HCT116 (cell line): ENCODE measurements around the gene MYL5. TPM values are rescaled to one million over a fixed set of nuclear protein-coding genes. Genes with fewer than 3 reads are reported as not detected.

Source experiments
- ATAC-seq: fragments of 200-7000 bp; cut with Tn5 transposase; 2 replicates; pipeline ENCODE4 v1.9.1; 2020; ENCODE audit warnings: mild to moderate bottlenecking, moderate library complexity
- BruUV-seq: library from RNA; stranded (reverse); fragments of 400-500 nt; replicated peaks from 2 replicates; lab custom pipeline; 2021; lab: Mats Ljungman, UMichigan
- CTCF ChIA-PET: fragments of 300-600 bp; sonication (Branson Sonifier 250); formaldehyde crosslinking; loops from one replicate; lab custom pipeline; 2021; ENCODE audit warnings: antibody characterized with exemption; lab: Charles Lee
- POLR2A ChIA-PET: fragments of 300-600, 350-600 bp; sonication (Branson Sonifier 250); formaldehyde crosslinking; loops from one replicate; lab custom pipeline; 2021; ENCODE audit warnings: antibody characterized with exemption; lab: Charles Lee
- RAD21 ChIA-PET, 2 experiments: fragments of 300-600 bp; sonication (Branson Sonifier 250); formaldehyde crosslinking; loops; one replicate each; lab custom pipeline; 2023; ENCODE audit warnings: low total read pairs in 2 of 2; ENCODE audit not compliant: uncharacterized antibody in 2 of 2, unreplicated experiment in 2 of 2, low non-redundant PET in 1 of 2; lab: Charles Lee
- DNase-seq: peaks from one replicate; pipeline ENCODE4 v3.0.0-alpha.2; 2010; ENCODE audit warnings: low read depth, low spot score
- H2AFZ ChIP-seq: fragments of 200-600 bp; shearing (Covaris generic), sonication (generic); 2 replicates; pipeline ENCODE4 v1.6.1; 2017; ENCODE audit warnings: low read depth, mixed run types, mixed read lengths, antibody characterized with exemption, low read length; ENCODE audit not compliant: poor library complexity, severe bottlenecking
- H3K27ac ChIP-seq: 2 replicates; pipeline ENCODE4 v1.5.1; 2012; ENCODE audit warnings: low read depth, low read length
- H3K27me3 ChIP-seq: fragments of 200-600 bp; sonication (generic); 2 replicates; pipeline ENCODE4 v1.6.1; 2016; ENCODE audit warnings: mixed run types, low read length, mixed read lengths; ENCODE audit not compliant: insufficient read depth
- H3K36me3 ChIP-seq, 2 experiments: fragments of 200-500 bp in 1 of 2; fragments of 200-600 bp in 1 of 2; sonication (Bioruptor generic) in 1 of 2; sonication (generic) in 1 of 2; 2 replicates each; pipeline versions ENCODE4 v1.5.1 to v1.6.1; 2014 to 2016; ENCODE audit warnings: low read length in 2 of 2, inconsistent platforms in 1 of 2, mixed read lengths in 1 of 2, mixed run types in 1 of 2; ENCODE audit not compliant: insufficient read depth in 2 of 2, control insufficient read depth in 1 of 2
- H3K4me1 ChIP-seq, 2 experiments: fragments of 200-600 bp in 1 of 2; sonication (generic) in 1 of 2; 2 replicates each; pipeline versions ENCODE4 v1.5.1 to v1.6.1; 2012 to 2017; ENCODE audit warnings: low read length in 2 of 2, inconsistent platforms in 1 of 2, mild to moderate bottlenecking in 1 of 2, mixed read lengths in 1 of 2, mixed run types in 1 of 2, moderate library complexity in 1 of 2; ENCODE audit not compliant: insufficient read depth in 2 of 2, control insufficient read depth in 1 of 2
- H3K4me2 ChIP-seq: fragments of 200-600 bp; sonication (generic); 2 replicates; pipeline ENCODE4 v1.6.1; 2017; ENCODE audit warnings: mixed run types, low read length, mixed read lengths
- H3K4me3 ChIP-seq, 2 experiments: fragments of 200-600 bp in 1 of 2; sonication (generic) in 1 of 2; replicated peaks in 1 of 2; 2 replicates each; pipeline ENCODE4 v1.5.1; 2011 to 2016; ENCODE audit warnings: low read length in 2 of 2, control low read depth in 1 of 2, low read depth in 1 of 2, mild to moderate bottlenecking in 1 of 2, mixed read lengths in 1 of 2, mixed run types in 1 of 2
- H3K79me2 ChIP-seq: fragments of 200-600 bp; sonication (generic); 2 replicates; pipeline ENCODE4 v1.6.1; 2017; ENCODE audit warnings: mild to moderate bottlenecking, mixed run types, low read length, moderate library complexity, mixed read lengths; ENCODE audit not compliant: insufficient read depth
- H3K9ac ChIP-seq: fragments of 200-600 bp; sonication (generic); 2 replicates; pipeline ENCODE4 v1.6.1; 2016; ENCODE audit warnings: low read length, mixed read lengths
- H3K9me2 ChIP-seq: fragments of 200-600 bp; sonication (generic), shearing (Covaris generic); 2 replicates; pipeline ENCODE4 v1.6.1; 2017; ENCODE audit warnings: mixed run types, mild to moderate bottlenecking, moderate library complexity; ENCODE audit not compliant: insufficient read depth
- H3K9me3 ChIP-seq, 2 experiments: fragments of 200-500 bp in 1 of 2; fragments of 200-600 bp in 1 of 2; sonication (Bioruptor generic) in 1 of 2; sonication (generic) in 1 of 2; 2 replicates each; pipeline ENCODE4 v1.6.1; 2014 to 2017; ENCODE audit warnings: low read length in 2 of 2, mixed read lengths in 2 of 2, inconsistent platforms in 1 of 2, low read depth in 1 of 2, mild to moderate bottlenecking in 1 of 2, mixed run types in 1 of 2, moderate library complexity in 1 of 2; ENCODE audit not compliant: control insufficient read depth in 1 of 2, insufficient read depth in 1 of 2
- H4K20me1 ChIP-seq: fragments of 200-600 bp; sonication (generic), shearing (Covaris generic); 2 replicates; pipeline ENCODE4 v1.6.1; 2017; ENCODE audit warnings: mixed run types, mild to moderate bottlenecking, moderate library complexity; ENCODE audit not compliant: insufficient read depth
- CEBPB ChIP-seq: IDR thresholded peaks from 2 replicates; pipeline ENCODE4 v1.6.1; 2012; ENCODE audit warnings: low read depth
- EZH2 ChIP-seq: fragments of 200-600 bp; sonication (generic); IDR thresholded peaks from 2 replicates; pipeline ENCODE4 v1.6.1; 2017; ENCODE audit warnings: antibody characterized with exemption, mixed run types
- JUND ChIP-seq: IDR thresholded peaks from 2 replicates; pipeline ENCODE4 v1.6.1; 2012
- RAD21 ChIP-seq: IDR thresholded peaks from 2 replicates; pipeline ENCODE4 v1.6.1; 2012; ENCODE audit warnings: low read depth, mild to moderate bottlenecking
- SIN3A ChIP-seq: IDR thresholded peaks from 2 replicates; pipeline ENCODE4 v1.6.1; 2012; ENCODE audit warnings: low read depth
- SP1 ChIP-seq: IDR thresholded peaks from 2 replicates; pipeline ENCODE4 v1.6.1; 2012; ENCODE audit warnings: low read depth
- ZFX ChIP-seq: fragments of 450-650 bp; IDR thresholded peaks from 2 replicates; pipeline ENCODE4 v1.6.1; 2017
- intact Hi-C: fragments of 100-400 bp; cut with micrococcal nuclease; formaldehyde crosslinking; loops from 2 replicates; pipeline ENCODE4 v1.10.0; 2022
- total RNA-seq: library from RNA; stranded (reverse); gene quantifications from one replicate; pipeline ENCODE4 v1.2.1, GENCODE V29; 2021; ENCODE audit not compliant: unreplicated experiment
- TF ChIP-seq, protein P1 (sequence below): IDR thresholded peaks from 2 replicates; pipeline ENCODE4 v1.6.1; 2012
- TF ChIP-seq, protein P2 (sequence below): IDR thresholded peaks from 2 replicates; pipeline ENCODE4 v1.6.1; 2011; ENCODE audit warnings: mild to moderate bottlenecking, low read length, moderate library complexity; ENCODE audit not compliant: insufficient replicate concordance; ENCODE audit errors: extremely low read depth
- TF ChIP-seq, protein P3 (sequence below): IDR thresholded peaks from 2 replicates; pipeline ENCODE4 v1.6.1; 2012; ENCODE audit warnings: low read depth

The MYL5 gene
- total RNA-seq, 1 experiment from 2014 or later, result 14.0 TPM

DNA sequence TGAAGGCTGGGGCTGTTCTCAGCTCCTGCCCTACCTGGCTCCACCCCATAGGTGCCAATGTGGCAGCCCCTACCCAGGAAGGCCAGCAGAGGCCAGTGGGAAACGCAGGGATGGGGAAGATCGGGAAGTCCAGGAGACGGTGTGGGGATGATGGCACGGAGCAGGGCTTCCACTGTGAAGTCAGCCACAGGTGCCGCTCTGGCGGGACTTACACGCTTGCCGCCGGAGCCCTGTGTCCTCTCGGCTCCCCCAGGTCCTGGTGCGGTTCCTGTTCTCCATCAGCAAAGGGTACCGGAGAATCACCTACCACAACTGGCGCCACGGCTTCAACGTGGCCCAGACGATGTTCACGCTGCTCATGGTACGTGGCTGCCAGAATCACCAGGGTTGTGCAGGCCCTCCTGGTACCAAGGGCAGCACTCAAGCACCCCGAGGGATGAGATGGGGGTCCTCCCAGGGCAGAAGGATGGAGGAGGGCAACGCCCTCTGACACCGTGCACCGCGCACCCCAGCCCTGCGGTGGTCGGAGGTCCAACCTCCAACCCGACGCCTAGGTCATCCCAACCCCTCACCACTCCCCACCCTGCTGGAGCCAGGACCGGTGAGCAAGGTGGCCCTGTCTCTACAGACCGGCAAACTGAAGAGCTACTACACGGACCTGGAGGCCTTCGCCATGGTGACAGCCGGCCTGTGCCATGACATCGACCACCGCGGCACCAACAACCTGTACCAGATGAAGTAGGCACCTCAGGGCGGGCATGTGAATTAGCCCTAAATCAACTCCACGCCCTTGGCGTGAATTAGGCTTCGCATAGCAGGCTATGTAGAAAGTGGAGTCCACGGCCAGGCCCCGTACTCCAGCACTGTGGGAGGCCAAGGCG lies 12.2 kb upstream of the MYL5 start:
- intact Hi-C loops, result no loop called here
- H3K27ac ChIP-seq, result no peak overlapping the region
- no peak for ATAC-seq
- no peak overlapping the region for H3K4me3 ChIP-seq
- no peaks in the 10 kb centered on the region for H3K79me2 ChIP-seq
- no peak for DNase-seq
- H3K4me1 ChIP-seq, result no peaks in the 10 kb centered on the region
- H2AFZ ChIP-seq, result no peak overlapping the region
- BruUV-seq, result no TSS peak
- no peaks in the 10 kb centered on the region for H4K20me1 ChIP-seq
- no peaks in the 10 kb centered on the region for H3K9me2 ChIP-seq
- H3K9me3 ChIP-seq, result no peaks in the 10 kb centered on the region
- CTCF ChIA-PET, result no interaction called here
- TF ChIP-seq SIN3A (no peak), EZH2 (no peak), RAD21 (no peak), CEBPB (no peak), ZFX (no peak), JUND (no peak), SP1 (no peak)
- TF ChIP-seq, protein P1, sequence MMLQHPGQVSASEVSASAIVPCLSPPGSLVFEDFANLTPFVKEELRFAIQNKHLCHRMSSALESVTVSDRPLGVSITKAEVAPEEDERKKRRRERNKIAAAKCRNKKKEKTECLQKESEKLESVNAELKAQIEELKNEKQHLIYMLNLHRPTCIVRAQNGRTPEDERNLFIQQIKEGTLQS, result no peak
- TF ChIP-seq, protein P2, sequence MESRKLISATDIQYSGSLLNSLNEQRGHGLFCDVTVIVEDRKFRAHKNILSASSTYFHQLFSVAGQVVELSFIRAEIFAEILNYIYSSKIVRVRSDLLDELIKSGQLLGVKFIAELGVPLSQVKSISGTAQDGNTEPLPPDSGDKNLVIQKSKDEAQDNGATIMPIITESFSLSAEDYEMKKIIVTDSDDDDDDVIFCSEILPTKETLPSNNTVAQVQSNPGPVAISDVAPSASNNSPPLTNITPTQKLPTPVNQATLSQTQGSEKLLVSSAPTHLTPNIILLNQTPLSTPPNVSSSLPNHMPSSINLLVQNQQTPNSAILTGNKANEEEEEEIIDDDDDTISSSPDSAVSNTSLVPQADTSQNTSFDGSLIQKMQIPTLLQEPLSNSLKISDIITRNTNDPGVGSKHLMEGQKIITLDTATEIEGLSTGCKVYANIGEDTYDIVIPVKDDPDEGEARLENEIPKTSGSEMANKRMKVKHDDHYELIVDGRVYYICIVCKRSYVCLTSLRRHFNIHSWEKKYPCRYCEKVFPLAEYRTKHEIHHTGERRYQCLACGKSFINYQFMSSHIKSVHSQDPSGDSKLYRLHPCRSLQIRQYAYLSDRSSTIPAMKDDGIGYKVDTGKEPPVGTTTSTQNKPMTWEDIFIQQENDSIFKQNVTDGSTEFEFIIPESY, result no peak
- TF ChIP-seq, protein P3, sequence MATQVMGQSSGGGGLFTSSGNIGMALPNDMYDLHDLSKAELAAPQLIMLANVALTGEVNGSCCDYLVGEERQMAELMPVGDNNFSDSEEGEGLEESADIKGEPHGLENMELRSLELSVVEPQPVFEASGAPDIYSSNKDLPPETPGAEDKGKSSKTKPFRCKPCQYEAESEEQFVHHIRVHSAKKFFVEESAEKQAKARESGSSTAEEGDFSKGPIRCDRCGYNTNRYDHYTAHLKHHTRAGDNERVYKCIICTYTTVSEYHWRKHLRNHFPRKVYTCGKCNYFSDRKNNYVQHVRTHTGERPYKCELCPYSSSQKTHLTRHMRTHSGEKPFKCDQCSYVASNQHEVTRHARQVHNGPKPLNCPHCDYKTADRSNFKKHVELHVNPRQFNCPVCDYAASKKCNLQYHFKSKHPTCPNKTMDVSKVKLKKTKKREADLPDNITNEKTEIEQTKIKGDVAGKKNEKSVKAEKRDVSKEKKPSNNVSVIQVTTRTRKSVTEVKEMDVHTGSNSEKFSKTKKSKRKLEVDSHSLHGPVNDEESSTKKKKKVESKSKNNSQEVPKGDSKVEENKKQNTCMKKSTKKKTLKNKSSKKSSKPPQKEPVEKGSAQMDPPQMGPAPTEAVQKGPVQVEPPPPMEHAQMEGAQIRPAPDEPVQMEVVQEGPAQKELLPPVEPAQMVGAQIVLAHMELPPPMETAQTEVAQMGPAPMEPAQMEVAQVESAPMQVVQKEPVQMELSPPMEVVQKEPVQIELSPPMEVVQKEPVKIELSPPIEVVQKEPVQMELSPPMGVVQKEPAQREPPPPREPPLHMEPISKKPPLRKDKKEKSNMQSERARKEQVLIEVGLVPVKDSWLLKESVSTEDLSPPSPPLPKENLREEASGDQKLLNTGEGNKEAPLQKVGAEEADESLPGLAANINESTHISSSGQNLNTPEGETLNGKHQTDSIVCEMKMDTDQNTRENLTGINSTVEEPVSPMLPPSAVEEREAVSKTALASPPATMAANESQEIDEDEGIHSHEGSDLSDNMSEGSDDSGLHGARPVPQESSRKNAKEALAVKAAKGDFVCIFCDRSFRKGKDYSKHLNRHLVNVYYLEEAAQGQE, result no peak
- RAD21 ChIA-PET, result no interaction called here
- no peak overlapping the region for H3K4me2 ChIP-seq
- POLR2A ChIA-PET, result no interaction called here
- no peaks in the 10 kb centered on the region for H3K27me3 ChIP-seq
- no peak overlapping the region for H3K9ac ChIP-seq
- H3K36me3 ChIP-seq, result no peaks in the 10 kb centered on the region
